A549 (cell line): ENCODE measurements around the gene ABLIM1. TPM values are rescaled to one million over a fixed set of nuclear protein-coding genes. Genes with fewer than 3 reads are reported as not detected.

Experiments used
- ATAC-seq, 2 experiments: fragments of 200-7000 bp in 1 of 2; fragments of >200 bp in 1 of 2; cut with Nextera tagmentation in 1 of 2; cut with Tn5 transposase in 1 of 2; 3 replicates each; pipeline versions ENCODE4 v1.8.0 to v1.9.1; 2018 to 2020; ENCODE audit warnings: mild to moderate bottlenecking in 1 of 2, moderate library complexity in 1 of 2
- CTCF ChIA-PET: fragments of 300-600 bp; sonication (Branson Sonifier 250); formaldehyde crosslinking; extraction: SDS; loops from one replicate; lab custom pipeline; 2021; ENCODE audit warnings: antibody characterized with exemption, inconsistent platforms; lab: Yijun Ruan, JAX
- POLR2A ChIA-PET: fragments of 350-600 bp; formaldehyde crosslinking; extraction: SDS; loops from one replicate; lab custom pipeline; 2021; ENCODE audit warnings: antibody characterized with exemption, inconsistent platforms; lab: Yijun Ruan, JAX
- DNase-seq, 2 experiments: peaks; one replicate each; pipeline versions ENCODE4 v3.0.0 to v3.0.0-alpha.2; 2011 to 2016; ENCODE audit warnings: low read depth in 1 of 2, low spot score in 1 of 2
- FAIRE-seq: peaks from 2 replicates; lab custom pipeline; 2011; peaks lifted over from hg19 to GRCh38; lab: Jason Lieb, UNC
- H3K27ac ChIP-seq, 2 experiments: fragments of >200 bp; sonication (Bioruptor Twin); formaldehyde crosslinking; 3 replicates each; pipeline ENCODE4 v1.5.1; 2016 to 2017
- H3K4me1 ChIP-seq: fragments of >200 bp; sonication (Bioruptor Twin); formaldehyde crosslinking; 3 replicates; pipeline ENCODE4 v1.6.1; 2016
- H3K4me2 ChIP-seq: fragments of >200 bp; sonication (Bioruptor Twin); formaldehyde crosslinking; 3 replicates; pipeline ENCODE4 v1.6.1; 2016
- H3K4me3 ChIP-seq: fragments of >200 bp; sonication (Bioruptor Twin); formaldehyde crosslinking; 3 replicates; pipeline ENCODE4 v1.5.1; 2016
- H3K9me3 ChIP-seq: fragments of >200 bp; sonication (Bioruptor Twin); formaldehyde crosslinking; 3 replicates; pipeline ENCODE4 v1.6.1; 2016
- BCL3 ChIP-seq: fragments of >200 bp; sonication (Bioruptor Twin); formaldehyde crosslinking; IDR thresholded peaks from 3 replicates; pipeline ENCODE4 v1.6.1; 2016
- CBX2 ChIP-seq: fragments of 200-600 bp; sonication (generic); IDR thresholded peaks from 2 replicates; pipeline ENCODE4 v1.6.1; 2016; ENCODE audit warnings: low read depth, mild to moderate bottlenecking, borderline replicate concordance
- CBX8 ChIP-seq: fragments of 200-600 bp; sonication (generic); IDR thresholded peaks from 2 replicates; pipeline ENCODE4 v1.6.1; 2016
- CEBPB ChIP-seq, 2 experiments: fragments of >200 bp in 1 of 2; sonication (Bioruptor Twin) in 1 of 2; formaldehyde crosslinking in 1 of 2; IDR thresholded peaks; 2 replicates each; pipeline ENCODE4 v1.6.1; 2012 to 2016
- CHD2 ChIP-seq: fragments of 150-350 bp; IDR thresholded peaks from 2 replicates; pipeline ENCODE4 v1.6.1; 2014; ENCODE audit warnings: low read length; ENCODE audit not compliant: partially characterized antibody
- CHD4 ChIP-seq: fragments of 200-600 bp; sonication (generic); IDR thresholded peaks from 2 replicates; pipeline ENCODE4 v1.6.1; 2016; ENCODE audit warnings: antibody characterized with exemption, mild to moderate bottlenecking, borderline replicate concordance
- CTCF ChIP-seq: fragments of >200 bp; sonication (Bioruptor Twin); formaldehyde crosslinking; IDR thresholded peaks from 3 replicates; pipeline ENCODE4 v1.5.1; 2016
- EHF ChIP-seq: fragments of 250-450 bp; sonication (Bioruptor Pico); IDR thresholded peaks from 2 replicates; pipeline ENCODE4 v1.5.0; 2020; ENCODE audit warnings: mild to moderate bottlenecking
- EP300 ChIP-seq, 2 experiments: fragments of >200 bp; sonication (Bioruptor Twin); formaldehyde crosslinking; IDR thresholded peaks; 2 replicates in 1 of 2; 3 replicates in 1 of 2; pipeline ENCODE4 v1.6.1; 2016 to 2017
- HDAC2 ChIP-seq: fragments of 200-600 bp; sonication (generic); IDR thresholded peaks from 2 replicates; pipeline ENCODE4 v1.6.1; 2016
- HES2 ChIP-seq: fragments of >200 bp; sonication (Bioruptor Twin); formaldehyde crosslinking; IDR thresholded peaks from 2 replicates; pipeline ENCODE4 v1.6.1; 2016
- HEYL ChIP-seq: fragments of 250-450 bp; sonication (Bioruptor Pico); IDR thresholded peaks from 2 replicates; pipeline ENCODE4 v1.8.0; 2021; ENCODE audit warnings: mild to moderate bottlenecking, moderate library complexity
- HMGXB4 ChIP-seq: fragments of 250-450 bp; sonication (Bioruptor Pico); IDR thresholded peaks from 2 replicates; pipeline ENCODE4 v1.5.0; 2021; ENCODE audit warnings: mild to moderate bottlenecking, moderate library complexity, borderline replicate concordance
- HOXA7 ChIP-seq: fragments of 250-450 bp; sonication (Bioruptor Pico); IDR thresholded peaks from 2 replicates; pipeline ENCODE4 v1.5.0; 2020; ENCODE audit warnings: mild to moderate bottlenecking, moderate library complexity
- HOXB5 ChIP-seq: fragments of 250-450 bp; sonication (Bioruptor Pico); IDR thresholded peaks from 2 replicates; pipeline ENCODE4 v1.5.0; 2020; ENCODE audit warnings: mild to moderate bottlenecking, moderate library complexity
- JUNB ChIP-seq: fragments of >200 bp; sonication (Bioruptor Twin); formaldehyde crosslinking; IDR thresholded peaks from 2 replicates; pipeline ENCODE4 v1.6.1; 2016
- KDM1A ChIP-seq: fragments of 200-600 bp; sonication (generic); IDR thresholded peaks from 2 replicates; pipeline ENCODE4 v1.6.1; 2016; ENCODE audit warnings: low read depth, mild to moderate bottlenecking
- KDM5A ChIP-seq: fragments of 200-600 bp; sonication (generic); IDR thresholded peaks from 2 replicates; pipeline ENCODE4 v1.6.1; 2016; ENCODE audit warnings: antibody characterized with exemption, mild to moderate bottlenecking
- MAFK ChIP-seq: fragments of 450-650 bp; IDR thresholded peaks from 2 replicates; pipeline ENCODE4 v1.6.1; 2014; ENCODE audit not compliant: partially characterized antibody
- MAX ChIP-seq: IDR thresholded peaks from 2 replicates; pipeline ENCODE4 v1.6.1; 2012
- MAZ ChIP-seq: fragments of 150-350 bp; IDR thresholded peaks from 2 replicates; pipeline ENCODE4 v1.6.1; 2014; ENCODE audit warnings: antibody characterized with exemption, low read depth, low read length, borderline replicate concordance
- MYC ChIP-seq: IDR thresholded peaks from 2 replicates; pipeline ENCODE4 v1.6.1; 2012; ENCODE audit warnings: mild to moderate bottlenecking, inconsistent platforms, low read length, improper control_type of control experiment, borderline replicate concordance
- NPAS2 ChIP-seq: fragments of 250-450 bp; sonication (Bioruptor Pico); IDR thresholded peaks from 2 replicates; pipeline ENCODE4 v1.8.0; 2022; ENCODE audit warnings: mild to moderate bottlenecking, moderate library complexity, borderline replicate concordance
- NR3C1 ChIP-seq: fragments of >200 bp; sonication (Bioruptor Twin); formaldehyde crosslinking; IDR thresholded peaks from 3 replicates; pipeline ENCODE4 v1.6.1; 2017
- PBX3 ChIP-seq: IDR thresholded peaks from 2 replicates; pipeline ENCODE4 v1.6.1; 2012
- PHF8 ChIP-seq: fragments of 200-600 bp; sonication (generic); IDR thresholded peaks from 2 replicates; pipeline ENCODE4 v1.6.1; 2016; ENCODE audit warnings: low read depth, mild to moderate bottlenecking, antibody characterized with exemption, moderate library complexity, borderline replicate concordance
- POLR2A ChIP-seq: IDR thresholded peaks from 2 replicates; pipeline ENCODE4 v1.6.1; 2012; ENCODE audit warnings: mild to moderate bottlenecking, low read length
- RFX5 ChIP-seq: fragments of 450-650 bp; IDR thresholded peaks from 2 replicates; pipeline ENCODE4 v1.7.1; 2014; ENCODE audit warnings: antibody characterized with exemption, mild to moderate bottlenecking, moderate library complexity
- RNF2 ChIP-seq: fragments of 200-600 bp; sonication (generic); IDR thresholded peaks from 2 replicates; pipeline ENCODE4 v1.6.1; 2016; ENCODE audit warnings: low read depth, mild to moderate bottlenecking, antibody characterized with exemption, moderate library complexity, borderline replicate concordance
- SMC3 ChIP-seq: fragments of >200 bp; sonication (Bioruptor Twin); formaldehyde crosslinking; IDR thresholded peaks from 3 replicates; pipeline ENCODE4 v1.6.1; 2018; ENCODE audit warnings: inconsistent platforms
- SREBF2 ChIP-seq: fragments of 450-650 bp; IDR thresholded peaks from 2 replicates; pipeline ENCODE4 v1.6.1; 2014; ENCODE audit warnings: mild to moderate bottlenecking, moderate library complexity
- TP53 ChIP-seq: fragments of 250-450 bp; sonication (Bioruptor Pico); IDR thresholded peaks from 2 replicates; pipeline ENCODE4 v1.5.0; 2021; ENCODE audit warnings: mild to moderate bottlenecking, moderate library complexity
- USF2 ChIP-seq: fragments of 450-650 bp; IDR thresholded peaks from 2 replicates; pipeline ENCODE4 v1.6.1; 2014; ENCODE audit warnings: antibody characterized with exemption
- ZC3H11A ChIP-seq: fragments of 450-650 bp; IDR thresholded peaks from 2 replicates; pipeline ENCODE4 v1.6.1; 2014; ENCODE audit warnings: antibody characterized with exemption, mild to moderate bottlenecking
- ZNF302 ChIP-seq: fragments of 250-450 bp; sonication (Bioruptor Pico); IDR thresholded peaks from 2 replicates; pipeline ENCODE4 v1.9.0; 2021; ENCODE audit warnings: inconsistent platforms, mild to moderate bottlenecking, moderate library complexity
- ZSCAN20 ChIP-seq: fragments of 250-450 bp; sonication (Bioruptor Pico); IDR thresholded peaks from 2 replicates; pipeline ENCODE4 v1.8.0; 2022; ENCODE audit warnings: mild to moderate bottlenecking, moderate library complexity
- WGBS: methylation state at CpG from one replicate; pipeline ENCODE4 v1.1.6; 2017; ENCODE audit errors: missing lambda C conversion rate; 5-methylcytosine and 5-hydroxymethylcytosine counted together
- polyA plus RNA-seq, 4 experiments: library from polyadenylated mRNA; depleted of rRNA in 3 of 4; stranded (reverse); fragments of >200 nt; fragmentation: RNase III in 1 of 4; extraction: RNeasy Plus Mini Kit Qiagen cat#74134 plus additional on column Dnase treatment in 1 of 4; gene quantifications; 2 replicates in 3 of 4; 3 replicates in 1 of 4; pipeline ENCODE4 v1.2.3, GENCODE V29; 2011 to 2017

ABLIM1 gene
- polyA plus RNA-seq, 2 of the 4 experiments (the other 2 are of a cell fraction), result 21.4 to 70.2 TPM

- ChIA-PET POLR2A (no interaction called here), CTCF (interaction anchor here (0.6 to 1.9 kb wide), 12 partner anchors 8 to 362 kb away, joined by 3 to 9 read pairs (median 4); no protein-coding TSS in a partner anchor)
- no peak overlapping the region for H3K4me3 ChIP-seq
- WGBS, result 78% methylated on average over 3 of the region's 3 CpGs
- FAIRE-seq, result no peak
- no peak overlapping the region for H3K4me2 ChIP-seq
- no peaks in the 10 kb centered on the region for H3K4me1 ChIP-seq
- H3K9me3 ChIP-seq, result no peaks in the 10 kb centered on the region
- peak; percentile 78 to 94; a peak in 5 of 6 replicates for ATAC-seq
- DNase-seq, result peak; percentile 40 to 71
- H3K27ac ChIP-seq, result no peak overlapping the region
- no peak for TF ChIP-seq PHF8
- no peak for TF ChIP-seq ZC3H11A
- no peak for TF ChIP-seq CHD2
- TF ChIP-seq USF2, result peak; percentile 62
- no peak for TF ChIP-seq RNF2
- TF ChIP-seq KDM5A, result no peak
- no peak for TF ChIP-seq EHF (CRISPR knock-in tag)
- TF ChIP-seq CHD4, result no peak
- no peak for TF ChIP-seq HDAC2
- no peak for TF ChIP-seq ZNF302 (CRISPR knock-in tag)
- no peak for TF ChIP-seq JUNB
- TF ChIP-seq HOXB5, result no peak
- no peak for TF ChIP-seq PBX3
- no peak for TF ChIP-seq ZSCAN20
- TF ChIP-seq CBX2, result no peak
- no peak for TF ChIP-seq RFX5
- peak; percentile 46; the same call in 2 of the 3 replicates for TF ChIP-seq SMC3
- no peak for TF ChIP-seq HEYL (CRISPR knock-in tag)
- no peak for TF ChIP-seq MYC
- TF ChIP-seq MAX, result peak; percentile 42; the same call in 1 of the 2 replicates
- TF ChIP-seq HES2, result no peak
- TF ChIP-seq POLR2A, result no peak
- TF ChIP-seq CEBPB (IDR thresholded peaks at IDR 0.05), result no peak; a peak in 1 of 4 replicates
- TF ChIP-seq SREBF2, result no peak
- TF ChIP-seq NR3C1, result no peak
- no peak for TF ChIP-seq MAFK
- no peak for TF ChIP-seq CBX8
- no peak for TF ChIP-seq HMGXB4 (CRISPR knock-in tag)
- no peak for TF ChIP-seq NPAS2 (CRISPR knock-in tag)
- no peak for TF ChIP-seq KDM1A
- no peak for TF ChIP-seq HOXA7 (CRISPR knock-in tag)
- TF ChIP-seq EP300 (IDR thresholded peaks at IDR 0.05), result no peak
- no peak for TF ChIP-seq MAZ
- peak; percentile 36; the same call in 1 of the 3 replicates for TF ChIP-seq CTCF
- no peak for TF ChIP-seq BCL3
- no peak for TF ChIP-seq TP53 (CRISPR knock-in tag)
Observed at GRCh38 chr10:114458955-114459354, 199.1 kb downstream of the ABLIM1 start.
